Measurements from ENCODE around the gene SORCS3.

DNA sequence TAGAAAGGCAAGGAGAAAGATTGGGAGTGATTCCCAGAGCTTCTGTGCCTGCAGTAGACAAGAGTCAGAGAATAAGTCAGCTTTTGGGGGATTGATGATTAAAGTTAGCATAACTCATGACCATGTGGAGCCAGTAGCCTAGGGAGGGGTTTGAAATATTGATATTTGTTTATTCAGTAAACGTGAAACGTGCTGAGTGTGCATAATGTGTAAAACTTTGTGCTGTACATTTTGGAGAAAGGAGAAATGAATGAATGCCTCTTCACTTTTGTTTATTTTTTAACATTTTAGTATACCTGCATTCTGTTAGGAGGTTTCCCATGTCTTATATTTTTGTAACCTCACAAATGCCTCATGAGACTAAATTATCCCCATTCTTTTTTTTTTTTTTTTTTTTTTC, 272.3 kb downstream of the SORCS3 start:
- TF ChIP-seq, protein P1, sequence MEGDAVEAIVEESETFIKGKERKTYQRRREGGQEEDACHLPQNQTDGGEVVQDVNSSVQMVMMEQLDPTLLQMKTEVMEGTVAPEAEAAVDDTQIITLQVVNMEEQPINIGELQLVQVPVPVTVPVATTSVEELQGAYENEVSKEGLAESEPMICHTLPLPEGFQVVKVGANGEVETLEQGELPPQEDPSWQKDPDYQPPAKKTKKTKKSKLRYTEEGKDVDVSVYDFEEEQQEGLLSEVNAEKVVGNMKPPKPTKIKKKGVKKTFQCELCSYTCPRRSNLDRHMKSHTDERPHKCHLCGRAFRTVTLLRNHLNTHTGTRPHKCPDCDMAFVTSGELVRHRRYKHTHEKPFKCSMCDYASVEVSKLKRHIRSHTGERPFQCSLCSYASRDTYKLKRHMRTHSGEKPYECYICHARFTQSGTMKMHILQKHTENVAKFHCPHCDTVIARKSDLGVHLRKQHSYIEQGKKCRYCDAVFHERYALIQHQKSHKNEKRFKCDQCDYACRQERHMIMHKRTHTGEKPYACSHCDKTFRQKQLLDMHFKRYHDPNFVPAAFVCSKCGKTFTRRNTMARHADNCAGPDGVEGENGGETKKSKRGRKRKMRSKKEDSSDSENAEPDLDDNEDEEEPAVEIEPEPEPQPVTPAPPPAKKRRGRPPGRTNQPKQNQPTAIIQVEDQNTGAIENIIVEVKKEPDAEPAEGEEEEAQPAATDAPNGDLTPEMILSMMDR (IDR thresholded peaks at IDR 0.05; ENCODE audit: low read depth, low read length), result no peak
- TF ChIP-seq POLR2A (IDR thresholded peaks at IDR 0.05; ENCODE audit: extremely low read depth, insufficient read length), result no peak
- TF ChIP-seq, protein P2, sequence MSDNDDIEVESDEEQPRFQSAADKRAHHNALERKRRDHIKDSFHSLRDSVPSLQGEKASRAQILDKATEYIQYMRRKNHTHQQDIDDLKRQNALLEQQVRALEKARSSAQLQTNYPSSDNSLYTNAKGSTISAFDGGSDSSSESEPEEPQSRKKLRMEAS (IDR thresholded peaks at IDR 0.05; ENCODE audit: low read depth, low read length), result no peak
- no peak for TF ChIP-seq MYC (IDR thresholded peaks at IDR 0.05; ENCODE audit: low read depth, low read length)
